LHCN-M2 (cell line): ENCODE data around the gene APOA4. TPM values are rescaled to one million over a fixed set of nuclear protein-coding genes. Genes with fewer than 3 reads are reported as not detected.
A peak's percentile ranks its signal among the peaks of the same experiment; 100 is the strongest.

Source experiments
- DNase-seq: peaks from one replicate; pipeline ENCODE4 v3.0.0-alpha.2; 2012; ENCODE audit warnings: low read depth
- total RNA-seq: library from RNA; depleted of rRNA; stranded (reverse); fragments of >200 nt; gene quantifications from 2 replicates; pipeline ENCODE4 v1.2.3, GENCODE V29; 2014

Gene APOA4
- total RNA-seq, 1 experiment from 2014 or later = not detected

- DNase-seq = no peak
These were observed 7.2 kb upstream of the APOA4 start for GRCh38 chr11:116830184-116830912.

- DNase-seq = no peak
These were observed 6.5 kb upstream of the APOA4 start, which contains the start of gene APOC3 for GRCh38 chr11:116829525-116830183. APOC3 (plus strand) TSS chr11:116829907; CDS start chr11:116830583, 676 bp downstream.

DNA sequence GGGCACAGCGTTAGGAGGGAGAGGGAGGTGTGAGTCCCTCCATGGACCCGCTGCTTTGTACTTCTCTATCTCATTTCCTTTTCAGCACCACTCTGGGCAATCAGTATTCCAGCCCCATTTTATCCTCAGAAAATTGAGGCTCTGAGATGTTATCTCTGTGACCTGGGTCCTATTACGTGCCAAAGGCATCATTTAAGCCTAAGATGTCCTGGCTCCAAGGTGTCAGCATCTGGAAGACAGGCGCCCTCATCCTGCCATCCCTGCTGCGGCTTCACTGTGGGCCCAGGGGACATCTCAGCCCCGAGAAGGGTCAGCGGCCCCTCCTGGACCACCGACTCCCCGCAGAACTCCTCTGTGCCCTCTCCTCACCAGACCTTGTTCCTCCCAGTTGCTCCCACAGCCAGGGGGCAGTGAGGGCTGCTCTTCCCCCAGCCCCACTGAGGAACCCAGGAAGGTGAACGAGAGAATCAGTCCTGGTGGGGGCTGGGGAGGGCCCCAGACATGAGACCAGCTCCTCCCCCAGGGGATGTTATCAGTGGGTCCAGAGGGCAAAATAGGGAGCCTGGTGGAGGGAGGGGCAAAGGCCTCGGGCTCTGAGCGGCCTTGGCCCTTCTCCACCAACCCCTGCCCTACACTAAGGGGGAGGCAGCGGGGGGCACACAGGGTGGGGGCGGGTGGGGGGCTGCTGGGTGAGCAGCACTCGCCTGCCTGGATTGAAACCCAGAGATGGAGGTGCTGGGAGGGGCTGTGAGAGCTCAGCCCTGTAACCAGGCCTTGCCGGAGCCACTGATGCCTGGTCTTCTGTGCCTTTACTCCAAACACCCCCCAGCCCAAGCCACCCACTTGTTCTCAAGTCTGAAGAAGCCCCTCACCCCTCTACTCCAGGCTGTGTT lies 5.8 kb upstream of the APOA4 start:
- no peak for DNase-seq

DNA sequence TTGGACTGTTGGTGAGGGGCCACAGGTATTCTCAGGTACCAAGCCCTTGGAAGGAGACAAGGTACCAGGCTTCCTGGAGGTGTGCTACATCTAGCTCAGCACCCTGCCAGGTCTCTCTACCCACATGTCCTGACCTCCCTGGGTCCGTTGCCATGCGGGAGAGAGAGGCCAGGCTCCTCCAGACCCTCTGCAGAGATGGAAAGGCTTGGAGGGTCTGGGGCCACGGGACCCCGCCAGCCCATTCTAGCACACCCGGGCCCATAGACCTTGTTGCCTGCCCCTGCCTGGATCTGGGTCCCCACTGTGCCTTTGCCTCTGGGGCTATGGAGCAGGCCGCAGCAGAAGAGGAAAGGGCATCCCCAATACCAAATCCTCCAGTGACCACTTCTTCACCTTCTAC lies 4.4 kb upstream of the APOA4 start:
- DNase-seq = no peak

- no peak for DNase-seq
These were observed 3.8 kb upstream of the APOA4 start for GRCh38 chr11:116826751-116827431.

GRCh38 chr11:116825854-116826750 lies 3.0 kb upstream of the APOA4 start:
- no peak for DNase-seq

- no peak for DNase-seq
These were observed 2.3 kb upstream of the APOA4 start for GRCh38 chr11:116825434-116825833.

GRCh38 chr11:116822575-116822974 lies 529 bp downstream of the APOA4 start:
- DNase-seq = no peak

GRCh38 chr11:116821050-116821918 lies 1.8 kb downstream of the APOA4 start:
- no peak for DNase-seq

DNA sequence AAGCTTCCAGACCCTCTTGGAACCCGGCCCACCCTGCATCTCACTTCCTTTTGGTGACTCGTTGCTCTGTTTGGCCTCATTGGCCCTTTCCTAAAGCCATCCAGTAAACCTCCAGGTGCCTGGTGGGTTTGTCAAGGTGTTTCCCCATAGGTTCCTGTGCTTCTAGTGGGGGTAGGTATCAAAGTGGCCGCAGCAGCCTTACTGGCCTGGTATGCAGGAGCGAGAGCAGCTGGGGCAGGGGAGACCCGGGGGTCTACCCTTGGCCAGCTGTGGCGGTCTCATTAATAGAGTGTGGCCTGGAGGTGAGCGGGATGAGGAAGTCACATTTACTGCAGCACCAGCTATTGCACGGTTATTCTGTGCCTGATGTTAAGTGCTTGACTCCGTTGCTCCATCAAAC lies 4.1 kb downstream of the APOA4 start:
- no peak for DNase-seq

DNA sequence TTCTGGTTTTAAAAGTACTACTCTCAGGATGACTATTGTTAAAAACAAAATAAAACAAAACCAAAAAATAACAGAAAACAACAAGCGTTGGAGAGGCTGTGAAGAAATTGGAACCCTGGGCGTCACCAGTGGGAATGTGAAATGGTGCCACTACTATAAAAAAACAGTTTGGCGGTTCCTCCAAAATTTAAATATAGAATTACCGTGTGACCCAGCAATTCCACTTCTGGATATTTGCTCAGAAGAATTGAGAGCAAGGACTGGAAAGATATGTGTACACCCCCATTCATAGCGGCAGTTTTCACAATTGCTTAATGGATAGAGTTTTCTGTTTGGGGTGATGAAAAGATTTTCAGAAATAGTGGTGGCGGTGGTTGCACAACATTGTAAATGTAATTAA lies 8.6 kb downstream of the APOA4 start:
- DNase-seq = no peak

DNA sequence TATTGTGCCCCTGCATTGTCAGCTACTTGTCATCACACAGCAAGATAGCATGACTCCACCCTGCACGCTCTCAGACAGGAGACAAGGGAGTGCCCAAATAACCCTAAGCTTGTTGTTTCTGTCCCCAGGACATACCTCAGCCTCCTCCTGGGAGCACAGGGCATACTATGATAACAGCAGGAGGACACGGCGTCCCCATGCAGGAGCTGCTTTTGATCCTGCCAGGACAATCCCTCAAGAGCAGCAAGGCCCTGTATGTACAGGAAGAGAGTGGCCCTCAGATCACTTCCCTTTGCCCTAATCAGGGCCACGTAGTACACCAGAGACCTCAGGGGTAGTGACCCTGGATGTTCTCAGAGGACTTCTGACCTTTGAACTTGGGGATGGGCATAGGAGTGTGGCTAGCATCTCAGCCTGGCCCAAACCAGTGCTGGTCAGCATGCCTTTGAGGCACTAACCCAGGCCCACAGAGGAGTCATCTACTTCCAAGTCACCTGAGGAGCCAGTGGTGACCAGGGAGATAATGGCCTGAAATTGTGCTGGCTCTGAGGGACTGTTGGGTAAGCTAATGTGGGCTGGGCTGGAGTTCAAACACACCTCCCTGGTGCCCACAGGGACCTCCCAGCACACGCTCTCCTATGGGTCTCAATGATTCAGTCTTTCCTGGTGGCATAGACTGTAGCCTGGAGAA lies 9.2 kb downstream of the APOA4 start:
- DNase-seq = no peak

DNA sequence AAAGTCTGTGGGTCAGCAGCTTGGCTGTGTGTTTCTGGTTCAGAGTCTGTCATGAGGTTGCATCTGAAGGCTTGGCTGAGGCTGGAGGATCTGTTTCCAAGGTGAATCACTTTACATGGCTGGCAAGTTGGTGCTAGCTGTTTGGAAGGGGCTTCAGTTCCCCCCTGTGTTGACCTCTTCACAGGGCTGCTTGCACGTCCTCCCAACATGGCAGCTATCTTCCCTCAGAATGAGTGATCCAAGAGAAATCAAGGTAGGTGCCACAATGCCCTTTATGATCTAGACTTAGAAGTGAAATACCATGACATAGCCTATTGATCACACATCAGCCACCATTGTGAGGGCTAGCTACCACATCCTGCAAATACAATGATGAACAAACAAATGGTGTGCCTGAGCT lies 9.9 kb downstream of the APOA4 start:
- no peak for DNase-seq

GRCh38 chr11:116812109-116812508 lies 11.0 kb downstream of the APOA4 start:
- DNase-seq = no peak

DNA sequence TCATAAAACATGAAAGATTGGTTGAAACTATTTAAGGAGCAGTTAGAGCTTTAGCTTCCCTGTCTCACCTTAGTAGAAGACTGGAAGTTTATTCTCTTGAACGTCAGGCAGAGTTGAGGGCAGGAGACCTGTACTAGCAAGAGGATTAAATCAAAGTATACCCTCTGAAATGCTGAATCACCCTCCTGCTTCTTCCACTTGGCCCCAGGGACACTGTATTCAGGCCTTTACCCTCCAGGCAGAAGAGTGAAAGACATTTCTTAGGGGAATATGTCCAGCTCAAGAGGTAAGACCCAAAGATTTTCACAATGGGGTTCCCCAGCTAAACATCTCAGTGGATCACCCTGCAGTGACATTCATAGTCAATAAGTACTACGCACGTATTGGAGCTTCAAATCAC lies 11.9 kb downstream of the APOA4 start:
- DNase-seq = no peak

GRCh38 chr11:116808262-116809175 lies 14.6 kb downstream of the APOA4 start:
- peak; percentile 75 for DNase-seq

DNA sequence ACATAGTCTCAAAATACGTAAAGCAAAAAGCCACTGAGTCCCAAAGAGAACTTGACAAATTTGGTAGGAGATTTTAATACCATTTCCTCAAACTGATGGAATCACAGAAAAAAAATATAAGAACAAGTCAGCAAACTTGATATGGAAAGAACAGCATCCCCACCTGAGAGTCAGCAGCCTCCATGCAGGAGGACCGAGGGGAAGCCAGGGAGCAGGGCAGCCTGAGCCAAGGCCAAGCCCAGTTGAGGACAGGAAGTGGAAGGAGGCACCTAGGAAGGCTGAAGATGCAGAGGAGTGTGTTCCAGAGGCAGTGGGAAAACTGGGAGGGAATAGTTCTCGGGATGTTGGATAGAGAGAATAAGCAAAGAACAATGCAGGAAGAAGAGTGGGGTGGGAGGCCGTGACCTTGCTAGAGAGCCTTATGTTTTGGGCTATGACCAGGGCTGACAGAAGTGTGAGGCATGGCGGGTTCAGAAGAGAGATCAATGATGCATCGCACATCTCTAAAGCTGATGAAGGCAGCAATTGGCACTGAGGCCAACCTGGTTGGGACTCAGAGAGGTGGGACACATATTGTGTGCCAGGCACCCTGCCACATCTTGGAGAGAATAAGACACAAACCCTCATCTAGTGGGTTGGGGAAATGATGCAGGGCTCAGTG lies 15.4 kb downstream of the APOA4 start:
- no peak for DNase-seq
